ENCODE data around the gene TRANK1.
"Not testable (repeated sequence)": the region's sequence is repeated elsewhere in the genome, so short reads cannot be mapped to it uniquely, and the experiment has no call there.

TRANK1 gene

DNA sequence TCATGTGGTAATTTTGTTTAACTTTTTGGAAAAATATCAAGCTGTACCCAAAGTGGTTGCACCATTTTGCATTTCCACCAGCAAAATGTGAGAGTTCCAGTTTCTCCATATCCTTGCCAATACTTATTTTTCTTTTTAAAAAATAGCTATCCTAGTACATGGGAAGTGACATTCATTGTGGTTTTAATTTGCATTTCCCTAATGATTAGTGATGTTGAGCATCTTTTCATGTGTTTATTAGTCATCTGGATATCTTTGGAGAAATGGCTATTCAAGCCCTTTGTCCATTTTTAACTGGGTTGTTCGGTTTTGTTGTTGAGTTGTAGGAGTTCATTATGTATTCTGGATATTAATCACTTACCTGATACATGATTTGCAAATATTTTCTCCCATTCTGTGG lies 19.5 kb upstream of the TRANK1 start:
- WGBS (ENCODE audit: extremely low coverage, insufficient coverage, insufficient read length) = no CpG with 5 or more reads among the region's 1 CpG
- Histone ChIP-seq H3K4me3 (ENCODE audit: low read depth, low read length) (no peak overlapping the region), H3K27ac (ENCODE audit: low read depth, low read length) (no peak overlapping the region)

DNA sequence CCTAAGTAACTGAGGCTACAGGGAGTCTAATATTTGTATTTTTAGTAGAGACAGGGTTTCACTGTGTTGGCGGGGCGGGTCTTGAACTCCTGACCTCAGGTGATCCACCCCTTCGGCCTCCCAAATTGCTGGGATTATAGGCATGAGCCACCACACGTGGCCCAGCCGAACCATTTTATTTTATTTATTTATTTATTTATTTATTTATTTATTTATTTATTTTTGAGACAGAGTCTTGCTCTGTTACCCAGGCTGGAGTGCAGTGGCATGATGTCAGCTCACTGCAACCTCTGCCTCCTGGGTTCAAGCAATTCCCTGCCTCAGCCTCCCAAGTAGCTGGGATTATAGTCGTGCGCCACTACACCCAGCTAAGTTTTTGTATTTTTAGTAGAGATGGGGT lies 18.2 kb upstream of the TRANK1 start:
- not testable (repeated sequence) for H3K4ac ChIP-seq (ENCODE audit: low read depth, low read length); H2AFZ ChIP-seq (ENCODE audit: insufficient read depth, low read length, poor library complexity); H2AK5ac ChIP-seq (ENCODE audit: low read length); H3K18ac ChIP-seq (ENCODE audit: low read length); H3K9ac ChIP-seq (ENCODE audit: low read length); H3K27ac ChIP-seq (ENCODE audit: low read depth, low read length); H2BK12ac ChIP-seq (ENCODE audit: low read length); H2BK120ac ChIP-seq (ENCODE audit: insufficient read depth, low read length, poor library complexity); H3K27me3 ChIP-seq (ENCODE audit: insufficient read depth, low read length); H2BK5ac ChIP-seq (ENCODE audit: low read depth, low read length, poor library complexity); H3K36me3 ChIP-seq (ENCODE audit: control insufficient read depth in 1 of 2, insufficient read depth in 2 of 2, low read length in 2 of 2); H3K23ac ChIP-seq (ENCODE audit: low read length); H3K79me1 ChIP-seq (ENCODE audit: low read length); H3K4me1 ChIP-seq (ENCODE audit: control insufficient read depth in 1 of 2, insufficient read depth in 2 of 2, low read length in 2 of 2); H3K14ac ChIP-seq (ENCODE audit: low read length); H4K12ac ChIP-seq (ENCODE audit: low read depth, low read length); H3K9me3 ChIP-seq (ENCODE audit: insufficient read depth, low read depth, low read length); DNase-seq; H4K91ac ChIP-seq (ENCODE audit: low read depth, low read length); H4K8ac ChIP-seq (ENCODE audit: low read depth, low read length); H3K4me3 ChIP-seq (ENCODE audit: low read depth, low read length); H3K79me2 ChIP-seq (ENCODE audit: control insufficient read depth, insufficient read depth, low read length, poor library complexity); H3K4me2 ChIP-seq (ENCODE audit: low read length)
- WGBS (ENCODE audit: extremely low coverage, insufficient coverage, insufficient read length) = no CpG with 5 or more reads among the region's 7 CpGs

More for the DNA sequence above, 19.5 kb upstream of the TRANK1 start:
- no peak for DNase-seq
- H3K79me1 ChIP-seq (ENCODE audit: low read length) = peaks cover 6% of the 10 kb centered on the region
- no peak overlapping the region for H2AFZ ChIP-seq (ENCODE audit: insufficient read depth, low read length, poor library complexity)
- no peak overlapping the region for H4K8ac ChIP-seq (ENCODE audit: low read depth, low read length)
- no peaks in the 10 kb centered on the region for H3K27me3 ChIP-seq (ENCODE audit: insufficient read depth, low read length)
- no peak overlapping the region for H4K12ac ChIP-seq (ENCODE audit: low read depth, low read length)
- no peak overlapping the region for H3K18ac ChIP-seq (ENCODE audit: low read length)
- H2BK12ac ChIP-seq (ENCODE audit: low read length) = no peak overlapping the region
- no peak overlapping the region for H2AK5ac ChIP-seq (ENCODE audit: low read length)
- H3K4ac ChIP-seq (ENCODE audit: low read depth, low read length) = no peak overlapping the region
- no peak overlapping the region for H3K23ac ChIP-seq (ENCODE audit: low read length)
- H3K4me2 ChIP-seq (ENCODE audit: low read length) = no peak overlapping the region
- no peak overlapping the region for H2BK5ac ChIP-seq (ENCODE audit: low read depth, low read length, poor library complexity)
- H3K36me3 ChIP-seq (ENCODE audit: control insufficient read depth in 1 of 2, insufficient read depth in 2 of 2, low read length in 2 of 2) = no peaks in the 10 kb centered on the region
- no peaks in the 10 kb centered on the region for H3K9me3 ChIP-seq (ENCODE audit: insufficient read depth, low read depth, low read length)
- H3K4me1 ChIP-seq (ENCODE audit: control insufficient read depth in 1 of 2, insufficient read depth in 2 of 2, low read length in 2 of 2) = peaks cover 4 to 6% of the 10 kb centered on the region in 2 experiments
- H2BK120ac ChIP-seq (ENCODE audit: insufficient read depth, low read length, poor library complexity) = no peak overlapping the region
- no peak overlapping the region for H3K9ac ChIP-seq (ENCODE audit: low read length)
- no peaks in the 10 kb centered on the region for H3K79me2 ChIP-seq (ENCODE audit: control insufficient read depth, insufficient read depth, low read length, poor library complexity)
- H3K14ac ChIP-seq (ENCODE audit: low read length) = no peak overlapping the region
- H4K91ac ChIP-seq (ENCODE audit: low read depth, low read length) = no peak overlapping the region

DNA sequence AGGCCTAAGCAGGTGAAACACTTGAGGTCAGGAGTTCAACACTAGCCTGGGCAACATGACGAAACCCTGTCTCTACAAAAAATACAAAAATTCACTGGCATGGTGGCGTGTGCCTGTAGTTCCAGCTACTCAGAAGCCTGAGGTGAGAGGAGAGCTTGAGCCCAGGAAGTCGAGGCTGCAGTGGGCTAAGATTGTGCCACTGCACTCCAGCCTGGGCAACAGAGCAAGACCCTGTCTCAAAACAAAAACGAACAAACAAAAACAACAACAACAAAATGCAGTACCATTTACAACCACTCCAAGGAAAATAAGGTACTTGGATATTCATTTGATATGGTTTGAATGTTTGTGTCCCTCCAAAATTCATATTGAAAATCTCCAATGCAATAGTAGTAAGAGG lies 15.6 kb upstream of the TRANK1 start:
- Histone ChIP-seq H3K18ac (ENCODE audit: low read length) (no peak overlapping the region), H3K79me1 (ENCODE audit: low read length) (peaks cover 2% of the 10 kb centered on the region)
- no CpG with 5 or more reads among the region's 4 CpGs for WGBS (ENCODE audit: extremely low coverage, insufficient coverage, insufficient read length)

DNA sequence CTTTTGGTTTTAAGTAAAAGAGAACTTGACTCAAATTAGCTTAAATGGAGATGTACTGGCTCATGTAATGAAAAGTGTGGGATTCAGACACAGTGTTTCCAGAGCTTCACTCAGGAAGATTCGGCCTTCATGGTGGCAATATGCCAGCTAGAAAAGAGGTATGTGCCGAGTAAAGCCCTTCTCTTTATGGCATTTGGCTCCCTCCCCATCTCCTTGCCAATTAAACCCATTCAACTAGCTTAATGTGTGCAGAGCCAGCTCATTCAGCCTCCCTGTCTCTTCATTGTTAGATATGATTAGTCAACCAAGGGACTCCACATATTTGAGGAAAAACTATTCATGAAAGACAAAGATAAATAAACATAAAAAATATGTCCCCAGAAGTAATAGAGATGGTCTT lies 15.0 kb upstream of the TRANK1 start:
- no peak overlapping the region for H4K91ac ChIP-seq (ENCODE audit: low read depth, low read length)
- no peak overlapping the region for H2BK12ac ChIP-seq (ENCODE audit: low read length)
- H3K27me3 ChIP-seq (ENCODE audit: insufficient read depth, low read length) = no peaks in the 10 kb centered on the region
- no peaks in the 10 kb centered on the region for H3K79me1 ChIP-seq (ENCODE audit: low read length)
- H3K4me1 ChIP-seq (ENCODE audit: control insufficient read depth in 1 of 2, insufficient read depth in 2 of 2, low read length in 2 of 2) = no peaks in the 10 kb centered on the region
- no peak overlapping the region for H2BK5ac ChIP-seq (ENCODE audit: low read depth, low read length, poor library complexity)
- no peak overlapping the region for H2AK5ac ChIP-seq (ENCODE audit: low read length)
- H3K4ac ChIP-seq (ENCODE audit: low read depth, low read length) = no peak overlapping the region
- no peak for DNase-seq
- H2BK120ac ChIP-seq (ENCODE audit: insufficient read depth, low read length, poor library complexity) = no peak overlapping the region
- no peaks in the 10 kb centered on the region for H3K79me2 ChIP-seq (ENCODE audit: control insufficient read depth, insufficient read depth, low read length, poor library complexity)
- WGBS (ENCODE audit: extremely low coverage, insufficient coverage, insufficient read length) = no CpG with 5 or more reads among the region's 2 CpGs
- H3K27ac ChIP-seq (ENCODE audit: low read depth, low read length) = no peak overlapping the region
- H3K14ac ChIP-seq (ENCODE audit: low read length) = no peak overlapping the region
- H4K8ac ChIP-seq (ENCODE audit: low read depth, low read length) = no peak overlapping the region
- no peak overlapping the region for H2AFZ ChIP-seq (ENCODE audit: insufficient read depth, low read length, poor library complexity)
- H3K9ac ChIP-seq (ENCODE audit: low read length) = no peak overlapping the region
- no peaks in the 10 kb centered on the region for H3K9me3 ChIP-seq (ENCODE audit: insufficient read depth, low read depth, low read length)
- no peak overlapping the region for H3K23ac ChIP-seq (ENCODE audit: low read length)
- H3K36me3 ChIP-seq (ENCODE audit: control insufficient read depth in 1 of 2, insufficient read depth in 2 of 2, low read length in 2 of 2) = no peaks in the 10 kb centered on the region
- H3K18ac ChIP-seq (ENCODE audit: low read length) = no peak overlapping the region
- no peak overlapping the region for H3K4me3 ChIP-seq (ENCODE audit: low read depth, low read length)
- no peak overlapping the region for H3K4me2 ChIP-seq (ENCODE audit: low read length)
- H4K12ac ChIP-seq (ENCODE audit: low read depth, low read length) = no peak overlapping the region

More for the DNA sequence above, 15.6 kb upstream of the TRANK1 start:
- Histone ChIP-seq H2BK12ac (ENCODE audit: low read length) (no peak overlapping the region), H3K4me2 (ENCODE audit: low read length) (no peak overlapping the region), H2AK5ac (ENCODE audit: low read length) (no peak overlapping the region), H3K79me2 (ENCODE audit: control insufficient read depth, insufficient read depth, low read length, poor library complexity) (no peaks in the 10 kb centered on the region), H4K8ac (ENCODE audit: low read depth, low read length) (no peak overlapping the region), H2BK5ac (ENCODE audit: low read depth, low read length, poor library complexity) (no peak overlapping the region), H3K36me3 (ENCODE audit: control insufficient read depth in 1 of 2, insufficient read depth in 2 of 2, low read length in 2 of 2) (no peaks in the 10 kb centered on the region), H3K23ac (ENCODE audit: low read length) (no peak overlapping the region), H2AFZ (ENCODE audit: insufficient read depth, low read length, poor library complexity) (no peak overlapping the region), H3K14ac (ENCODE audit: low read length) (no peak overlapping the region), H3K27me3 (ENCODE audit: insufficient read depth, low read length) (no peaks in the 10 kb centered on the region), H3K4me1 (ENCODE audit: control insufficient read depth in 1 of 2, insufficient read depth in 2 of 2, low read length in 2 of 2) (peaks cover 3% of the 10 kb centered on the region in 2 experiments), H3K4ac (ENCODE audit: low read depth, low read length) (no peak overlapping the region), H4K91ac (ENCODE audit: low read depth, low read length) (no peak overlapping the region), H3K9me3 (ENCODE audit: insufficient read depth, low read depth, low read length) (no peaks in the 10 kb centered on the region), H3K9ac (ENCODE audit: low read length) (no peak overlapping the region), H3K27ac (ENCODE audit: low read depth, low read length) (no peak overlapping the region), H3K4me3 (ENCODE audit: low read depth, low read length) (no peak overlapping the region), H4K12ac (ENCODE audit: low read depth, low read length) (no peak overlapping the region), H2BK120ac (ENCODE audit: insufficient read depth, low read length, poor library complexity) (no peak overlapping the region)
- DNase-seq = no peak
